NCI-H2107 (cell line): ENCODE data around the gene ISCU.
"Not testable (repeated sequence)": the region's sequence is repeated elsewhere in the genome, so short reads cannot be mapped to it uniquely, and the experiment has no call there.

Experiments
- DNase-seq: peaks from one replicate; lab custom pipeline; 2025; lab: John Stamatoyannopoulos, UW

ISCU gene

DNA sequence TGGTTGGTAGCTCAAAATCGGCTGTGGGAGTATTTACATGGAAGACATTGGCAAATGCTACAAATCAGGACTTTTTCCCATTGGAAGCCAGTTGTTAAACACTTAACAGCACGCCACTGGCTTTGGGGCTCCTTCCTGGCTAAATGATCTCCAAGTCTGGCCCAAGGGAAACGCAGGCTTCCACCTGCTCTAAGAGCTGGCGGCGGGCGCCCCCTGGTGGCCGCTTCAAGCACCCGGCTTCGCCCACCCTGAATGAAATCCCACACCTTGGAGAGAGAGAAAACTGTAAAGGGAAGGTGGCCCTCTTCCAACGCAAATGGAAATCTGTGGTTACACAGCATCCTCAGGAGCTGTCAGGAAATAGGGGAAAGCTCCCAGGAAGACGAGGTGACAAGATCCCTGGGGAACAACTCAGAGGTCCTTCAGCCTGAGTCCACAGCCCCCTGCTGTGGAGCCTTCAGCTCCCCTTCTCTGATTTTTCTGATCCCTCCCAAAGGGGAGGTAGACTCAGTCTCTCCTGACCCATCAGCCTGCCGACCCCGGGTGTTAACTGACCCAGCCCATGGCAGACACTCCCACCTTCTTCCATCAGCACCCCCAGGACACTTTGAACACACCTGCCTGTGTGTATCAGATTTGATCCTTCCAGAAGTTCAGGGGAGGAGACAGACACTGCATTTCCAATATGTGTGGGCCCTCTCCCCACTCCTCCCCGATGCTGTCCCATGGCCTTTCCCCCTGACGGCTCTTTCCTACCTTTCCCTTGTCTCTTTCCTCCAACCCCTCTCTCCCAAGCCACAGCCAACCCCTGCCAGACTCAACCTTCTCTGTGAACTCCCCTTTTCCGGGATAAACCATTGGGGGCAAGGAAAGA lies 55.9 kb downstream of the ISCU start:
- peak; percentile 88 for DNase-seq

DNA sequence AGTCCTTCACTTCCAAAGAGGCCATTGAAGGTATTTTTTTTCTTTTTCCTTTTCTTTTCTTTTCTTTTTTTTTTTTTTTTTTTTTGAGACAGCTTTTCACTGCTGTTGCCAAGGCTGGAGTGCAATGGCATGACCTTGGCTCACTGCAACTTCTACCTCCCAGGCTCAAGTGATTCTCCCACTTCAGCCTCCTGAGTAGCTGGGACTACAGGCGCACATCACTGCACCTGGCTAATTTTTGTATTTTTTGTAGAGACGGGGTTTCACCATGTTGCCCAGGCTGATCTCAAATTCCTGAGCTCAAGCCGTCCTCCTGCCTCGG lies 56.5 kb downstream of the ISCU start:
- not testable (repeated sequence) for DNase-seq
